GM12878 (cell line): ENCODE measurements around the gene GSTA3. TPM values are rescaled to one million over a fixed set of nuclear protein-coding genes. Genes with fewer than 3 reads are reported as not detected.

ENCODE experiments used
- ATAC-seq: fragments of 200-7000 bp; cut with Tn5 transposase; 3 replicates; pipeline ENCODE4 v1.9.1; 2020; ENCODE audit warnings: mild to moderate bottlenecking, moderate library complexity
- BruUV-seq: library from RNA; stranded (reverse); fragments of 400-500 nt; replicated peaks from 2 replicates; lab custom pipeline; 2021; lab: Mats Ljungman, UMichigan
- CTCF ChIA-PET: fragments of 300-600 bp; sonication (Branson Sonifier 250); formaldehyde crosslinking; extraction: SDS; loops from one replicate; lab custom pipeline; 2021; ENCODE audit warnings: inconsistent platforms; lab: Yijun Ruan, JAX
- POLR2A ChIA-PET: fragments of 350-600 bp; formaldehyde crosslinking; extraction: SDS; loops from one replicate; lab custom pipeline; 2021; ENCODE audit warnings: inconsistent platforms; lab: Charles Lee
- RAD21 ChIA-PET: fragments of 300-600 bp; sonication (Branson Sonifier 250); formaldehyde crosslinking; loops from one replicate; lab custom pipeline; 2023; ENCODE audit warnings: antibody characterized with exemption; ENCODE audit not compliant: unreplicated experiment; lab: Charles Lee
- SMC1A ChIA-PET: fragments of 300-600 bp; sonication (Branson Sonifier 250); formaldehyde crosslinking; loops from one replicate; lab custom pipeline; 2023; ENCODE audit not compliant: unreplicated experiment, uncharacterized antibody; lab: Charles Lee
- DNase-seq: peaks from one replicate; pipeline ENCODE4 v3.0.0-alpha.2; 2011; ENCODE audit warnings: low read depth, low spot score
- FAIRE-seq: peaks from 3 replicates; lab custom pipeline; 2011; peaks lifted over from hg19 to GRCh38; lab: Jason Lieb, UNC
- H2AFZ ChIP-seq: 2 replicates; pipeline ENCODE4 v1.6.0; 2011; ENCODE audit warnings: low read depth, low read length, control low read depth; ENCODE audit not compliant: control insufficient read depth
- H3K27ac ChIP-seq: 2 replicates; pipeline ENCODE4 v1.5.1; 2011; ENCODE audit warnings: control low read depth; ENCODE audit not compliant: control insufficient read depth, insufficient read depth
- H3K27me3 ChIP-seq, 2 experiments: replicated peaks in 1 of 2; 2 replicates each; pipeline versions ENCODE4 v1.6.0 to v1.6.1; 2011; ENCODE audit warnings: low read length in 1 of 2; ENCODE audit not compliant: control insufficient read depth in 2 of 2, insufficient read depth in 2 of 2
- H3K36me3 ChIP-seq, 2 experiments: 2 replicates each; pipeline ENCODE4 v1.5.1; 2011; ENCODE audit warnings: low read length in 1 of 2; ENCODE audit not compliant: control insufficient read depth in 2 of 2, insufficient read depth in 2 of 2
- H3K4me1 ChIP-seq: 2 replicates; pipeline ENCODE4 v1.6.1; 2011; ENCODE audit warnings: mild to moderate bottlenecking, low read length, moderate library complexity, mixed read lengths; ENCODE audit not compliant: control insufficient read depth, insufficient read depth
- H3K4me2 ChIP-seq: 2 replicates; pipeline ENCODE4 v1.6.0; 2011; ENCODE audit warnings: control low read depth; ENCODE audit not compliant: control insufficient read depth, insufficient read depth
- H3K4me3 ChIP-seq: fragments of 200-600 bp; sonication (generic); 2 replicates; pipeline ENCODE4 v1.5.1; 2016
- H3K79me2 ChIP-seq: 2 replicates; pipeline ENCODE4 v1.6.0; 2011; ENCODE audit warnings: low read length; ENCODE audit not compliant: control insufficient read depth, insufficient read depth
- H3K9ac ChIP-seq: 2 replicates; pipeline ENCODE4 v1.8.0; 2011; ENCODE audit warnings: low read length, control low read depth, mixed read lengths; ENCODE audit not compliant: control insufficient read depth, insufficient read depth
- H3K9me3 ChIP-seq: replicated peaks from 3 replicates; pipeline ENCODE4 v1.5.1; 2011; ENCODE audit warnings: mild to moderate bottlenecking, low read length; ENCODE audit not compliant: control insufficient read depth, insufficient read depth
- H4K20me1 ChIP-seq: 2 replicates; pipeline ENCODE4 v1.6.0; 2011; ENCODE audit not compliant: control insufficient read depth, insufficient read depth
- HDAC2 ChIP-seq: fragments of 200-600 bp; sonication (generic); IDR thresholded peaks from 2 replicates; pipeline ENCODE4 v1.6.1; 2017
- MAX ChIP-seq: IDR thresholded peaks from 2 replicates; pipeline ENCODE4 v1.6.1; 2012; ENCODE audit warnings: low read depth, low read length, improper control_type of control experiment
- SUZ12 ChIP-seq: fragments of 200-600 bp; sonication (generic); IDR thresholded peaks from one replicate; pipeline ENCODE4 v1.6.1; 2018; ENCODE audit warnings: antibody characterized with exemption, mild to moderate bottlenecking; ENCODE audit not compliant: unreplicated experiment
- YY1 ChIP-seq: IDR thresholded peaks from 2 replicates; pipeline ENCODE4 v1.6.1; 2011; ENCODE audit warnings: low read depth, mild to moderate bottlenecking, low read length
- ZBTB33 ChIP-seq: fragments of 450-650 bp; IDR thresholded peaks from 2 replicates; pipeline ENCODE4 v1.6.1; 2017; ENCODE audit warnings: mild to moderate bottlenecking
- WGBS: methylation state at CpG from one replicate; pipeline ENCODE4 v1.1.6; 2016; ENCODE audit warnings: low lambda C conversion rate; ENCODE audit not compliant: insufficient replicate concordance, insufficient coverage; ENCODE audit errors: missing lambda C conversion rate; 5-methylcytosine and 5-hydroxymethylcytosine counted together
- in situ Hi-C: fragments of 300-500 bp; cut with MboI; formaldehyde crosslinking; loops from 9 replicates; pipeline ENCODE4 v1.14.3; 2018; ENCODE audit warnings: mixed read lengths
- intact Hi-C: fragments of 100-400 bp; cut with micrococcal nuclease; formaldehyde crosslinking; loops from one replicate; pipeline ENCODE4 v1.14.2; 2022; ENCODE audit not compliant: unreplicated experiment
- polyA plus RNA-seq, 11 experiments: library from polyadenylated mRNA; depleted of rRNA in 4 of 11; unstranded in 6 of 11; stranded (reverse) in 5 of 11; fragments of >200 nt; fragmentation: Nextera tagmentation in 4 of 11; fragmentation: Illumina TruSeq in 1 of 11; extraction: Ambion mirVana in 4 of 11; extraction: Trizol in 1 of 11; gene quantifications; 1 replicate in 1 of 11; 2 replicates in 10 of 11; pipeline versions ENCODE4 v1.2.1 to v1.2.3, GENCODE V29; 2011 to 2016; ENCODE audit warnings: inconsistent platforms in 2 of 11, missing spikeins in 2 of 11, low read depth in 1 of 11
- total RNA-seq, 4 experiments: library from RNA; depleted of rRNA in 3 of 4; stranded (reverse); fragments of >200 nt in 3 of 4; fragmentation: Illumina TruSeq in 1 of 4; extraction: Trizol in 1 of 4; gene quantifications; 2 replicates each; pipeline versions ENCODE4 v1.2.1 to v1.2.3, GENCODE V29; 2013 to 2021

The GSTA3 gene
- total and polyA plus RNA-seq, 10 of the 15 experiments (the other 5 are each of a cell fraction or from before 2014, with no cell fraction given), result not detected

GRCh38 chr6:52849137-52849536 is 60.4 kb downstream of the GSTA3 start:
- in situ Hi-C loops (no loop called here), intact Hi-C loops (no loop called here)
- H2AFZ ChIP-seq, result no peak overlapping the region
- H3K79me2 ChIP-seq, result no peaks in the 10 kb centered on the region
- POLR2A ChIA-PET, result no interaction called here
- H3K9me3 ChIP-seq, result no peaks in the 10 kb centered on the region
- ATAC-seq (no peak), DNase-seq (no peak), FAIRE-seq (no peak)
- no peaks in the 10 kb centered on the region for H3K4me1 ChIP-seq
- TF ChIP-seq YY1 (no peak), ZBTB33 (no peak), SUZ12 (no peak), MAX (no peak), HDAC2 (no peak)
- H3K9ac ChIP-seq, result no peak overlapping the region
- no peak overlapping the region for H3K4me2 ChIP-seq
- H3K27me3 ChIP-seq, result no peaks in the 10 kb centered on the region; a peak in 1 of 4 replicates
- no peak overlapping the region for H3K4me3 ChIP-seq
- BruUV-seq, result no TSS peak
- no peaks in the 10 kb centered on the region for H3K36me3 ChIP-seq
- CTCF ChIA-PET, result no interaction called here
- SMC1A ChIA-PET, result no interaction called here
- WGBS, result 0% methylated on average over 4 of the region's 4 CpGs
- H3K27ac ChIP-seq, result no peak overlapping the region
- RAD21 ChIA-PET, result no interaction called here
- no peaks in the 10 kb centered on the region for H4K20me1 ChIP-seq

Other genes starting within 250 kb of the GSTA3 start
Only the 7 nearest of the 8 such genes appear.
- 15.6 and 22.9 TPM in 2 replicates for gene TMEM14A, start 238.6 kb downstream of the GSTA3 start, total RNA-seq (2014; rRNA removed)
- 21.2 and 21.7 TPM in 2 replicates for gene TMEM14A, start 238.6 kb downstream of the GSTA3 start, total RNA-seq (2014; rRNA removed; fragmentation: Illumina TruSeq; extraction: Trizol)
- 17.7 and 19.2 TPM in 2 replicates for gene TMEM14A, start 238.6 kb downstream of the GSTA3 start, total RNA-seq (2021)
- 45.0 and 57.2 TPM in 2 replicates for gene TMEM14A, start 238.6 kb downstream of the GSTA3 start, polyA plus RNA-seq (2011; rRNA removed)
- gene TMEM14A, start 238.6 kb downstream of the GSTA3 start, polyA plus RNA-seq (2014; fragmentation: Illumina TruSeq; extraction: Trizol), result 17.8 and 18.7 TPM in 2 replicates
- 100 to 1,000 TPM in 1 of 2 experiments, 10 to 100 TPM in 1; 87.2 to 143 TPM for gene TMEM14A, start 238.6 kb downstream of the GSTA3 start, polyA plus RNA-seq (2014; fragmentation: Nextera tagmentation; extraction: Ambion mirVana)
- 14.9 and 21.1 TPM in 2 replicates for gene TMEM14A, start 238.6 kb downstream of the GSTA3 start, polyA plus RNA-seq (2014; rRNA removed)
- 10 to 100 TPM; 77.1 to 81.7 TPM for gene TMEM14A, start 238.6 kb downstream of the GSTA3 start, polyA plus RNA-seq (2016; fragmentation: Nextera tagmentation; extraction: Ambion mirVana)
- not detected in 2 replicates for gene GSTA2, start 146.2 kb downstream of the GSTA3 start, total RNA-seq (2014; rRNA removed)
- not detected in 2 replicates for gene GSTA2, start 146.2 kb downstream of the GSTA3 start, total RNA-seq (2014; rRNA removed; fragmentation: Illumina TruSeq; extraction: Trizol)
- gene GSTA2, start 146.2 kb downstream of the GSTA3 start, total RNA-seq (2021), result not detected in 2 replicates
- not detected in 2 replicates for gene GSTA2, start 146.2 kb downstream of the GSTA3 start, polyA plus RNA-seq (2011; rRNA removed)
- not detected in 2 replicates for gene GSTA2, start 146.2 kb downstream of the GSTA3 start, polyA plus RNA-seq (2014; fragmentation: Illumina TruSeq; extraction: Trizol)
- not detected for gene GSTA2, start 146.2 kb downstream of the GSTA3 start, polyA plus RNA-seq (2014; fragmentation: Nextera tagmentation; extraction: Ambion mirVana)
- gene GSTA2, start 146.2 kb downstream of the GSTA3 start, polyA plus RNA-seq (2014; rRNA removed), result not detected in 2 replicates
- gene GSTA2, start 146.2 kb downstream of the GSTA3 start, polyA plus RNA-seq (2016; fragmentation: Nextera tagmentation; extraction: Ambion mirVana), result not detected
- gene GSTA1, start 105.9 kb downstream of the GSTA3 start, total RNA-seq (2014; rRNA removed), result not detected in 2 replicates
- not detected in 2 replicates for gene GSTA1, start 105.9 kb downstream of the GSTA3 start, total RNA-seq (2014; rRNA removed; fragmentation: Illumina TruSeq; extraction: Trizol)
- 0.51 and 0.56 TPM in 2 replicates for gene GSTA1, start 105.9 kb downstream of the GSTA3 start, total RNA-seq (2021)
- gene GSTA1, start 105.9 kb downstream of the GSTA3 start, polyA plus RNA-seq (2011; rRNA removed), result not detected in 2 replicates
- not detected in 2 replicates for gene GSTA1, start 105.9 kb downstream of the GSTA3 start, polyA plus RNA-seq (2014; fragmentation: Illumina TruSeq; extraction: Trizol)
- gene GSTA1, start 105.9 kb downstream of the GSTA3 start, polyA plus RNA-seq (2014; fragmentation: Nextera tagmentation; extraction: Ambion mirVana), result not detected
- gene GSTA1, start 105.9 kb downstream of the GSTA3 start, polyA plus RNA-seq (2014; rRNA removed), result not detected in 2 replicates
- not detected for gene GSTA1, start 105.9 kb downstream of the GSTA3 start, polyA plus RNA-seq (2016; fragmentation: Nextera tagmentation; extraction: Ambion mirVana)
- not detected in 2 replicates for gene GSTA5, start 68.9 kb downstream of the GSTA3 start, total RNA-seq (2014; rRNA removed)
- gene GSTA5, start 68.9 kb downstream of the GSTA3 start, total RNA-seq (2014; rRNA removed; fragmentation: Illumina TruSeq; extraction: Trizol), result not detected in 2 replicates
- not detected in 2 replicates for gene GSTA5, start 68.9 kb downstream of the GSTA3 start, total RNA-seq (2021)
- not detected in 2 replicates for gene GSTA5, start 68.9 kb downstream of the GSTA3 start, polyA plus RNA-seq (2011; rRNA removed)
- gene GSTA5, start 68.9 kb downstream of the GSTA3 start, polyA plus RNA-seq (2014; fragmentation: Illumina TruSeq; extraction: Trizol), result not detected in 2 replicates
- not detected for gene GSTA5, start 68.9 kb downstream of the GSTA3 start, polyA plus RNA-seq (2014; fragmentation: Nextera tagmentation; extraction: Ambion mirVana)
- gene GSTA5, start 68.9 kb downstream of the GSTA3 start, polyA plus RNA-seq (2014; rRNA removed), result not detected in 2 replicates
- gene GSTA5, start 68.9 kb downstream of the GSTA3 start, polyA plus RNA-seq (2016; fragmentation: Nextera tagmentation; extraction: Ambion mirVana), result not detected
- 2.9 and 5.3 TPM in 2 replicates for gene GSTA4, start 85.6 kb upstream of the GSTA3 start, total RNA-seq (2014; rRNA removed)
- 3.9 and 5.4 TPM in 2 replicates for gene GSTA4, start 85.6 kb upstream of the GSTA3 start, total RNA-seq (2014; rRNA removed; fragmentation: Illumina TruSeq; extraction: Trizol)
- gene GSTA4, start 85.6 kb upstream of the GSTA3 start, total RNA-seq (2021), result 3.4 and 4.7 TPM in 2 replicates
- 1.9 and 2.7 TPM in 2 replicates for gene GSTA4, start 85.6 kb upstream of the GSTA3 start, polyA plus RNA-seq (2011; rRNA removed)
- 5.7 and 11.6 TPM in 2 replicates for gene GSTA4, start 85.6 kb upstream of the GSTA3 start, polyA plus RNA-seq (2014; fragmentation: Illumina TruSeq; extraction: Trizol)
- 1 to 10 TPM; 8.6 to 9.7 TPM for gene GSTA4, start 85.6 kb upstream of the GSTA3 start, polyA plus RNA-seq (2014; fragmentation: Nextera tagmentation; extraction: Ambion mirVana)
- gene GSTA4, start 85.6 kb upstream of the GSTA3 start, polyA plus RNA-seq (2014; rRNA removed), result 4.5 TPM in 2 replicates
- 1 to 10 TPM; 4.4 TPM for gene GSTA4, start 85.6 kb upstream of the GSTA3 start, polyA plus RNA-seq (2016; fragmentation: Nextera tagmentation; extraction: Ambion mirVana)
- 2.9 and 3.2 TPM in 2 replicates for gene CILK1, start 152.1 kb upstream of the GSTA3 start, total RNA-seq (2014; rRNA removed)
- gene CILK1, start 152.1 kb upstream of the GSTA3 start, total RNA-seq (2014; rRNA removed; fragmentation: Illumina TruSeq; extraction: Trizol), result 4.3 and 4.7 TPM in 2 replicates
- 4.1 and 4.7 TPM in 2 replicates for gene CILK1, start 152.1 kb upstream of the GSTA3 start, total RNA-seq (2021)
- gene CILK1, start 152.1 kb upstream of the GSTA3 start, polyA plus RNA-seq (2011; rRNA removed), result 8.8 and 11.0 TPM in 2 replicates
- 4.4 and 5.7 TPM in 2 replicates for gene CILK1, start 152.1 kb upstream of the GSTA3 start, polyA plus RNA-seq (2014; fragmentation: Illumina TruSeq; extraction: Trizol)
- 1 to 10 TPM; 1.3 to 1.9 TPM for gene CILK1, start 152.1 kb upstream of the GSTA3 start, polyA plus RNA-seq (2014; fragmentation: Nextera tagmentation; extraction: Ambion mirVana)
- gene CILK1, start 152.1 kb upstream of the GSTA3 start, polyA plus RNA-seq (2014; rRNA removed), result 3.0 and 3.2 TPM in 2 replicates
- 1 to 10 TPM; 2.8 to 3.1 TPM for gene CILK1, start 152.1 kb upstream of the GSTA3 start, polyA plus RNA-seq (2016; fragmentation: Nextera tagmentation; extraction: Ambion mirVana)
- 31.5 and 35.3 TPM in 2 replicates for gene FBXO9, start 155.7 kb upstream of the GSTA3 start, total RNA-seq (2014; rRNA removed)
- gene FBXO9, start 155.7 kb upstream of the GSTA3 start, total RNA-seq (2014; rRNA removed; fragmentation: Illumina TruSeq; extraction: Trizol), result 31.2 and 31.3 TPM in 2 replicates
- 48.5 and 49.1 TPM in 2 replicates for gene FBXO9, start 155.7 kb upstream of the GSTA3 start, total RNA-seq (2021)
- 68.9 and 76.0 TPM in 2 replicates for gene FBXO9, start 155.7 kb upstream of the GSTA3 start, polyA plus RNA-seq (2011; rRNA removed)
- gene FBXO9, start 155.7 kb upstream of the GSTA3 start, polyA plus RNA-seq (2014; fragmentation: Illumina TruSeq; extraction: Trizol), result 34.1 and 40.8 TPM in 2 replicates
- 10 to 100 TPM in 1 of 2 experiments, 1 to 10 TPM in 1; 9.9 to 13.7 TPM for gene FBXO9, start 155.7 kb upstream of the GSTA3 start, polyA plus RNA-seq (2014; fragmentation: Nextera tagmentation; extraction: Ambion mirVana)
- gene FBXO9, start 155.7 kb upstream of the GSTA3 start, polyA plus RNA-seq (2014; rRNA removed), result 34.4 and 38.8 TPM in 2 replicates
- gene FBXO9, start 155.7 kb upstream of the GSTA3 start, polyA plus RNA-seq (2016; fragmentation: Nextera tagmentation; extraction: Ambion mirVana), result 10 to 100 TPM; 27.4 to 28.6 TPM